Fibroblast of skin of left quadriceps (primary cell): ENCODE data around the gene EXOSC7.
"Not testable (repeated sequence)": the region's sequence is repeated elsewhere in the genome, so short reads cannot be mapped to it uniquely, and the experiment has no call there.

Experiments used
- DNase-seq, 2 experiments: peaks; one replicate each; pipeline ENCODE4 v3.0.0-alpha.2; 2013; ENCODE audit warnings: low read depth in 2 of 2

The EXOSC7 gene

DNA sequence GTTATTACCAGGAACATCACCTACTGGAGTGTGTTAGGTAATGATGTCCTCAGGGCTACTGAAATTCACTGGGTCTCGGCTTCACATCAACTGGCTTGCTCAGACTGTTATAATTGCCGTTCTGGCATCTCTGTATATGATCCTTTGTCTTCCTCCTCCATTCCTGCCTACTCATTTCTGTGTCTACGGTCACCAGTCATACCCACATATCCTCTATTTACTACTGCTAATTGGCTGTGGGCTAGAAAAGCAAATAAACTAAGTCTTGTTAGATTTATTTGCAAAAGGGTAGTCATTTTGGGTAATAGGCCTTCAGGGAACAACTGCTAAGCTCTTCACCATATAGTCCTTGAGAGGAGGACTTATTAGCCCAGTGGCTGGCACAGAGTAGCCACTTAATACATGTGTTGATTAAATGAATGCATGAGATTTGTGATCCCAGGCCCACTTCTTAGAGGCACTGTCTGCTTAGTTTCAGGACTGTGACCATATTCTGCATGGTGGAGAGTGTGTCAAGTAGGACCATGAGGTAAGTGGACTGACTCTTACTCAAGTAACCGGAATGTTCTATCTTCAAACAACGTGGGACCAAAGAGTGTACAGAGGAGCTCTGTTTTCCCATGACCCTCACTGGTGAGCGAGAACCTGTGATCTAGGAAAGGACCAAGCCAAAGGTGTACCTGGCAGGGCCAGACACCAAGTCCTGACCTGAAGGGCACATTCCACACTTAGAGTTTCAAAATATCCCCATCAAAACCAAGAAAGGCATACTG lies 13.2 kb upstream of the EXOSC7 start:
- no peak for DNase-seq

DNA sequence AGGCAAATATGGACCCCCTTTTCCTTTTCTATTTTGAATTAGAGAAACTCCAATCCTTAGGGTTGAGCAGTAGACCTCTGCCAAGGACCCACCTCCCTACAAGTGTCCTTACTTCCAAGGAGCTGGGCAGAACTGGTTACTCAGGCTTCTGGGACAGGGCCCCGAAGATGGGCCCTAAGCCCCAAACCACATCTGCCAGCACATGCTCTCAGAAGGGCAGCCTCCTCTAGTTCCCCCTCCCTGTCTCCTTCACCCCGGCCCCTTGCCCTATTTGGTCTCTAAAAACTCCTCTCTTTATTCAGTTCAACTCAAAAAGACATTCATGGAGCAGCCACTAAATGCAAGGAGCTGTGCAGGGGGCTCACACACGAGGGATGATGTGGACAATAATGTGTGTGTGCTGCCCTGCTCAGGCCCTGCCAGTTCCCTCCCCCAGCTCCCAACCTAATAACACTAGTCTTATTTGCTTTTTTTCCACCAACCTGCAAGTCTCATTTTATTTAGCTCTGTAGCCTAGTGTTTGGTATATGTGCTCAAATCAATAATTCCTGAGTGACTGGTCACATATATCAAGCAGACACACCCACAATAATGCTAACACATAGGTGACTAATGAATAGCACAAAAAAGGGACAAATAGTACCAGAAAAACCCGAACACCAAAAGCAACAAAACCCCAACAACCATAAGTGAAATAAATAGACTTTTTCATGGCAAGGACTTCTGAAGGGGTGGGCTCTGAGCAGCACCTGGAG lies 12.3 kb upstream of the EXOSC7 start:
- no peak for DNase-seq

DNA sequence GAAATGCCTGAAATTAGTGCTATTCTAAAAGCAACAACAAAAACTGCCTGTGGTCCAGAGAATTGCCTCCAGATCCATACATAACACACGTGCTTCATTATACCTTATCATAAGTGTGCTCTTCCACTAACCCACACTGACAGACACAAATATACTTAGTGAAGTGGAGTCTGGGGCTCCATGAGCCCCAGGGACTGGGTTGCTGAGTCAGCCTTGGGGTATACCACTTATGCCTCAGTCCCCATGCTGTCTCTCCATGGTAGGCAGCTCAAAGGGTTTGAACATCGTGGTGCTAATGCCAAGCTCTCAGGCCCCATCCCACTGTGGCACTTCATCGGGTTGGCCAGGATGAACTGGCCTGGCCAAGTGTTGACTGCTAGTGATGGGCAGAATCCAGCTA lies 10.9 kb upstream of the EXOSC7 start:
- DNase-seq = no peak

DNA sequence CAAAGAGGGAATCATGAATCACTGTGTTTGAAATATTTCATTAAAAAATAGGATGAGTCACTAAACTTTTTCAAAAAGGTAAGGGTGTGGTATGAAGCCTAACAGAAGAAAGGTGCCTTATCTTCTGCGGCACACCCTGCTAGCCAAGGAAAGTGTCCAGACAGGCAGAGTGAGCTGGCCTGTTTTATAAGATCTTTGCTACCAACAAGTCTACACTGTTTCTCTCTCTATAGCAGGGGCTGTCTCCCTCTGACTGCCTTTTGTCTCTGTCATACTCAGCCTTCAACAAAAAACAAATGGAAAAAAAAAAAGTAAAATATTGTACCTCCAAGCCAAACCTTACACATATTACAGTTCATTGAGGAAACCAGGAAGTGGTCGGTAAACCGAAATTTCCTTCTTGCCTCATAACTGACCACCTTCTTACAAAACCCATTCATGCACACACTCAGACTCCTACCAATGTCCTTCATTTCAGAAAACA lies 9.2 kb upstream of the EXOSC7 start:
- no peak for DNase-seq

DNA sequence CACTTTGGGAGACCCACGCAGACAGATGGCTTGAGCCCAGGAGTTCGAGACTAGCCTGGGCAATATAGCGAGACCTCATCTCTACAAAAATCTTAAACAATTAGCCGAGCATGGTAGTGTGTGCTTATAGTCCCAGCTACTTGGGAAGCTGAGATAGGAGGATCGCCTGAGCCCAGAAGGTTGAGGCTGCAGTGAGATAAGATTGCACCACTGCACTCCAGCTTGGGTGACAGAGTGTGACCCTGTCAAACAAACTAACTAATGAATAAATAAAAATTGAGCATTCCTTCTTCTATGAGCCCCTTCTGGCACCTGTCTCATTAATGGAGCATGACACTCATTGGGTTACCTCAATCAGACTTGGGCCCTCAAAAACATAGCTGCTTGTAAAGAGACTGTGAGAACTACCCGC lies 7.6 kb upstream of the EXOSC7 start:
- DNase-seq = no peak

DNA sequence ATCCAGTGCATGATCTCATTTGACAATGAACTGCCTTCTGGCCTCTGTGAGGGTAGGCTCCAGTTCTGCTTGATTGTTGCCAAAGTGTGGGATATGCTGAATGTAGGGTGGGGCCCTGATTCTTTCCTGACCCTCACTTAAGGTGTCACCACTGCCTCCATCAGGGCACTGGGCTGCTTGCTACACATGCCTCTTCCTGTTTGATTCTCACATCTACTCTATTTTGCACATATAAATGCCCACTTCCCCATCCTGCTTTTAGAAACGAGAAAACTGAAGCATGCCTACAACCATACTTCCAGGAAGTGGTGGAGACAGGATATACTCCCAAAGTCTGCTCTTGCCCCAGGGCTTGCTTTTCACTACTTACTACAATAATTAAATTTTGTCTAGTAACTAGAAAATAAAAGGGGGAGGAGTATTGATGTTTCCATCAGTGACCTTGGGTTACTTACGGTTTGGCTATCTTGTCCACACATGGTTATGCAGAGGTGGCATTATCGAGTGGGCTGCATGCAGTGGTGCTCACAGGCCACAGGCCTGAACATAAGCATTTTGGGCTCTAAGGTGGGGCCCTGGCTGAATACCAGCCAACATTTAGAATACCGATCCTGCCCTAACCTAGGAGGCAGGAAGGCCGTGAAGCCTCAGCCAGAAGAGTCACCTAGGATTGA lies 6.8 kb upstream of the EXOSC7 start:
- no peak for DNase-seq

DNA sequence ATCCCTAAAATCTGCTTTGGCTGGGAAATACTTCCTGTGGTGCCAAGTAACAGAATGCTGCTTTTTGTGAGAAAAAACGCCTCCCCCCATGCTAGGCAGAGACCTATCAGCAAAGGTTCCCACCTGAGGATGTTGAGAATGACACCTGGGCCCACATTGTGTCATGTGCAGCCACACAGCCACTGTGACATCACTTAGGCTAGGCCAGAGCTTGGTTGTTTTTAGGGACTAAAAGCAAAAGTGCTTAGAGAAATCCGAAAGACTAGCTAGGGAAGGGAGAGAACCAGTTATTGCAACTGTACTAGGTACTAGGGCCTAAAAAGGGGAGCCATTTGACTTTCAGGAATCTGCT lies 6.2 kb upstream of the EXOSC7 start:
- DNase-seq = no peak

DNA sequence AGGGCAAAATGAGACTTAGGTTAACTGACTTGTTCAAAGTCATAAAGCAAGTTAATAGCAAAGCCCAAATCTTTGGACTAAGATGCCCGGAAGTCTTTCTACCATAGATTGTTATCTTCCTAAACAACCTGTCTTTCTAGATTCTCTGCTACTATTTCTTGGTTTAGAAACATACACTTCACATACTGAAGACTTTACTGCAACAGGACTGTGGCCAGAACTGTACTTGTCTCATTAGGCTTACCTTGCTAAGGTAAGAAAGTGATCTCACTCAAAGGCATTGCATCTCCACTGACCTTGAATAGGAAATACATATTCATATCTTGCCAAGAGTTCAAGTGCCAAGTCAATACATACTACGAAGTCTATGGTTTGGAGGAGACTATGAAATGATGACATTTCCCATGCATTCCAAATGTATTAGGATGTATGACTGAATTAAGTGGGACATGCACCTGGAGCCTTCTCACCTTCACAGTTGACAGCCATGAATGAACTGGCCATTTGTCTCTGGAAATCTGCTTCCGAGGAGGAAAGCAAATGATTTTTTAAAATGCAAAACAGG lies 5.0 kb upstream of the EXOSC7 start:
- no peak for DNase-seq

DNA sequence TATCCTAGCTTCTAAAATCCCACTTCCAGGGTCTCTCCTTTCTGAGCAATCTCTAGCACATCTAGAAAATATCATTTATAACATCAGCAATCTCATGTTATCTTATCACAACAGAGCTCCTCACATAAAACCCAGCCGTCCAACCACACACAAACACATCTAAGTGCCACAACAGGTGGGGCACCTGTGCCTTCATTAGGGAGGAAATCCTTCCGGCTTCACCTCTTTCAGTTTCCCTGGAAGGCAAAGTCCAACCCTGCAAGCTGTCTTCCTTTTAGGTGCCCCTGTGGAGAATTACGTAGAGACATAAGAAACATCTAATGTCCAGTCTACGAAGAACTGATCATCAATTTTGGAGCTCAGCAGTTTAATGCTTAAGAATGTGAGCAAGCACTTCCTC lies 1.6 kb upstream of the EXOSC7 start:
- DNase-seq = no peak

DNA sequence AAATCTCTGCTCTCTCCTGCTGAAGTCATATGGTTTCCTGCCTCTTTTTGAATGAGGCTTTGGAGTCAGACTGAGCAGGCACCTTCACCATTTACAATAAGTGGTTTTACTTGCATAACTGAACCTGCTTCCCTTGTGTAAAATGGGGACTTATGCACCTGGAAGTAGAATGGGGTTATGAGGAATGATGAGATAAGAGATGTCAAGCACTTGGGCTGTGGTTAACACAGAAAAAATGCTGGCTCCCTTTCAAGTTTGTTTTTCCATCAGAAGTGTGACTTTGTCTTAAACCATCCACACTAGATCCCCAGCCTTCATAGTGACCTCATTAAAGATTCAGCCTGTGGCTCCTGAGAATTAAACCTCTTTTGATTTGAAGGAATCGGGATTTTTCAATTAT lies 5.2 kb downstream of the EXOSC7 start:
- DNase-seq = no peak

DNA sequence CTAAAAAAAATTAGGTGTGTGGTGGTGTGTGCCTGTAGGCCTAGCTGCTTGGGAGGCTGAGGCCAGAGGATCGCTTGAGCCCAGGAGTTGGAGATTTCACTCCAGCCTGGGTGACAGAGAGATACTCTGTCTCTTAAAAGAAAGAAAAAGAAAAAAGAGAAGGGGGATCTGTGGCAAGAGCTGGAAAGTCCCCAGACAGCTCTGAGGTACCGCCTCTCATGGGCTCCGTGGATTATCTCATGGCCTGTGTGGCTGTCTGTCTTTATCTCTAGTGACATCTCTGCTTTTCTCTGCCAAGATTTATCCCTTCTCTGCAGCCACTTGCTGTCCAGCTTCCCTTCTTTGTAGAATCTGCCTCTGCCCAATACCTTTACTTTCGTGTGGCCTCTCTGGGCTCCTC lies 5.7 kb downstream of the EXOSC7 start:
- no peak for DNase-seq

DNA sequence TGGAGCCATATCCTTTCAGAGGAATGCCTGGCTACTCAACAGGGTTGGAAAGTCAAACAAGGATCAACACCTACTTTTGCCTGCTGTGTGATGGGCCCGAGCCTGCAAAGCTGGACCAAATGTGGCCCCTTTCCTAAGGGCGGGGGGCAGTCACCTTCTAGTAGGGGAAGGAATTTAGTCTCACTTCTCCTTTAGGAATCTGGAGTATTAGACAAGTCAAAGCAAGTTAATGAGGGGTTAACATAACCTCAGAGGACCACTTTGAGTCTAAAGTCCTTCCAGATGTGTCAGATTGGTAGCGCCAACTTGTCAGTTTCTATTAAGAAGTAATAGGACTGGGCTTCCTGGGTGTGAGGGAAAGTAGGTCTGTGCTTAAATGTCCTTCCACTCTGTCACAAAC lies 6.8 kb downstream of the EXOSC7 start:
- DNase-seq = no peak

DNA sequence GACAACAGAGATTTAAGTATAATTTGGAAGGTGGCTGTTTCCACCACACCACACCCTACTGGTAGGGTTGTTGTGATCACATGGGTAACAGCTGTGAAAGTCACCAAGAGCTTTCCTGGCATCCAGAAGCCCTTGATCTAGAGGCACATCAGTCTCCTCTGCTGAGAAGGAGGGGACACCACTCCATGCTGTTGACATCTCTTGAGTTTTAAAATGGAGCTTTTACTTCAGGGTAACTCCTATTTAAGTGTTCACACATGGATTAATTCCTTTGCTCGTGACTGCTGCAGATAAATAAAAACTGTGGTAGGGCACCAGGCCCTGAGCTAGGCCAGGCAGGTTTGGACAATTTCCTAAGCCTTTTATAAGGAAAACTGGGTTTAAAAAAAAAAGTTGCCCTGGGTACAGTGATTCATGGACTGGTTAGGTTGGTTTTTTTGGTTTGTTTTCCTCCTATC lies 7.5 kb downstream of the EXOSC7 start:
- no peak for DNase-seq

DNA sequence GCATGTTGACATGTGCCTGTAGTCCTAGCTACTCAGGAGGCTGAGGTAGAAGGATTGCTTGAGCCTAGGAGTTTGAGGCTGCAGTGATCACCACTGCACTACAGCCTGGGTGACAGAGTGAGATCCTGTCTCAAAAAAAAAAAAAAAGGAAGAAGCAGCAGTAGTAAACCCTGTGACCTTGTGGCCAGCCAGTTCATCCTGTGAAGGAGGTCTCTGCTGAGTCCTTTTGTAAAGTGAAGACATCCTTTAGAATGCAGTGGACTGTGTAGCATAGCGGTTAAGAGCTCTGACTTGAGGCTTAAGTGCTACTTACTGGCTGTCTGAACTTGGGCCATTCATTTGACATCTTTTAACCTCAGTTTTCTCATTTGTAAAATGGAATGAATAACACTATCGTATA lies 8.3 kb downstream of the EXOSC7 start:
- no peak for DNase-seq

DNA sequence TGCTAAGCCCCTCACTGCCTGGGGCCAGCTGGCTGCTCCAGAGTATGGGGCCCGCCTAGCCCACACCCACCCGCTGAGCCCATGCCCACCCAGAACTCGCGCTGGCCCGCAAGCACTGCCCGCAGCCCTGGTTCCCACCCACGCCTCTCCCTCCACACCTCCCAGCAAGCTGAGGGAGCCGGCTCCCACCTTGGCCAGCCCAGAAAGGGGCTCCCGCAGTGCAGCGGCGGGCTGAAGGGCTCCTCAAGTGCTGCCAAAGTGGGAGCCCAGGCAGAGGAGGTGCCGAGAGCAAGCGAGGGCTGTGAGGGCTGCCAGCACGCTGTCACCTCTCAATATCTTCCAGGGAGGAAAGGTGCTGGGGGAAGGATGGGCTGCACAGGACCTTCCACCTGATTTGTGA lies 10.3 kb downstream of the EXOSC7 start:
- DNase-seq = not testable (repeated sequence)

DNA sequence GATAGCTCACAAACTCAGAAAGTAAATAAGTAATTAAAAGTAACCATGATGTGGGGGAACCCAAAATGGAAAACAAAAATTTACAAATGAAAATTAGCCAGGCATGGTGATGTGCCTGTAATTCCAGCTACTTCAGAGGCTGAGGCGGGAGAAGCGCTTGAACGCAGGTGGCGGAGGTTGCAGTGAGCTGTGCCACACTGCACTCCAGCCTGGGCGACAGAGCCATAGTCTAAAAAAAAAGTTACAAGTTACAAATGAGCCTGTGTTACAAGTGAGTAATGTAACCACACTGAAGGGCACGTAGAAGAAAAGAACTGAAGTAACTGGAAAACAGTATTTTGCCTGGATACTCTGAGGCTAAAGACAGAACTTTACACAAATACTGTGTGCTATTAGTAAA lies 11.3 kb downstream of the EXOSC7 start:
- no peak for DNase-seq

DNA sequence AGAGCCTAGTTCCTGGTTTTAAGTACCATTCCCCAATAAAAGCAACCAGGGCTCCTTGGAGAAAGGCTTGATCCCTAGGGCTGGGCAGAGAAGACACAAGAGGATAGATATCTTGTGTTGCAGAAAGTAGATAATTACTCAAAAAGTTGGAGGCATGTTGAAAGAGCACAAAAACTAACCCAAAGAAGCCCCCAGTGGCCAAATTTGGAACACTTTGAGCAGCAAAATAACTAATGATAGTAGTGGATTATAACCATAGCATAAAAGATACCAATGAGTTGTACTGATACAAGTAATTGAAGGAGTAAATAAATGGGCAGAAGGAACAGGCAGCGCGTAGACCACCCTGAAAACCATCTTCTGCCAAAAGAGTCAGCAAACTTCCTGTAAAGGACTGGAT lies 12.0 kb downstream of the EXOSC7 start:
- no peak for DNase-seq

DNA sequence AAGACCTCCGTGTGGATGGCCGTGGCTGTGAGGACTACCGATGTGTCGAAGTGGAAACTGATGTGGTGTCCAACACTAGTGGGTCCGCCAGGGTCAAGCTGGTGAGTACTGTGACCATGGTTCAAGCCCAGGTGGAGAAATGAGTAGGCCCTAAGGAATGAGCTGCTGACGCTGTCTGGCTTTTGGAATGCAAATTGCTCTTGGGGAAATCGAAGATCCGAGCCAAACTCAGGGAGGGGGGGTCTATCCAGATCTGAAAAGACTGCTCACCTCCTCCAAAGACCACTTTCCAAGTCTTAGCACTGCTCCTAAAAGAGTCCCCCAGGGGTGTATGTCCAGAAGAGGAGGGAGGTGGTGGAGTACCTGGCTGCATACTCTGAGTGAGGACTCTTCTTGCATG lies 13.1 kb downstream of the EXOSC7 start:
- DNase-seq = no peak

DNA sequence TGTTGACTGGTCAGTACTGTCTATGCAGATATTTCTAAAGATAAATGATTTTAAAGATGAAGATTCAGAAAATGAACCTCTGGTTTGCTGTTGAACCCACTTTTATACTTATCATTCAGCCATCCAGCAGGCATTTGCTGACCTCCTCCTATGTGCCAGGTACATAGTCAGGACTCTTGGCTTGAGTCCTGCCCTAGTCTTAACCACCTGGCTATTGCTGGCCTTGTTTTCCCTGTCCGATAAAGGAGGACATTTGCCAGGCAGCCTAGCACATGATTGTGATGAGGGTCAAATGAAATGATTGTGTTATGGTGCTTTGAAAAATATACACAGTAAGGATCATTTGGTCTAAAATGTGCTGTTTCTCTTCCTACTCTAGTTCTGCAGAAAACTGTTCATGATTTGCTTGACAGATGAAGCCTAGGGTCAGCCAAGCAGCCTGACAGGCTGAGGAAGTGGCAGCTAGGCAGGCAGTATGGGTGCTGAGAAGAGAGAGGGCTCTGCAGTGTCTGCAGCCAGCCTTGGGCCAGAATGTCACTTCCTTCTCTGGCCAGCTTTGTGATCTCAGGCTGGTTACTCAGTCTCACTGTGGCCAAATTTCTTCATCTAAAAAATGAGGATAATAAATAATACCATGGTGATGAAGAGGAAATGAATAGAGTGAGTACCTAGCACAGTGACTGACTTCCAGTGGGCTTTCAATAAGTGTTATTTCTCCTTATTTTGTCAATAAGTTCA lies 13.8 kb downstream of the EXOSC7 start:
- DNase-seq = no peak

DNA sequence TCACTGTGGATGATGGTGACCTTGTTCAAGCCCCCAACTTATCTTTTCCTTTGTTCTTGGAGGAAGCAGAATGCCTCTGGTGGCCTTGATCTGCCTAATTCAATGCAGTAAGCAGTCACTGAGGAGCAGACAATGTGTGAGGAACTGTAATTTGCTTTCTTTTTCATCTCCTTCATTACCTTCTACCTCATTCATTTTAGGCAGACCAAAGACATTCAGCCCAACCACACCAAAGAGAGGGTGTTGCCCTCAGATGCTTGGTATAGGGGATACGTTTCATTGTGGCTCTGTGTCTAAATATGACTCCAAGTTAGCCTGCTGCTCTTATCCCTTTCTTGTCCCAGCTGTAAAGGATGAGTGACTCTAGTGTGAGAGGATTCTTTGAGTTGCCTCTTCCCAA lies 15.3 kb downstream of the EXOSC7 start:
- no peak for DNase-seq

DNA sequence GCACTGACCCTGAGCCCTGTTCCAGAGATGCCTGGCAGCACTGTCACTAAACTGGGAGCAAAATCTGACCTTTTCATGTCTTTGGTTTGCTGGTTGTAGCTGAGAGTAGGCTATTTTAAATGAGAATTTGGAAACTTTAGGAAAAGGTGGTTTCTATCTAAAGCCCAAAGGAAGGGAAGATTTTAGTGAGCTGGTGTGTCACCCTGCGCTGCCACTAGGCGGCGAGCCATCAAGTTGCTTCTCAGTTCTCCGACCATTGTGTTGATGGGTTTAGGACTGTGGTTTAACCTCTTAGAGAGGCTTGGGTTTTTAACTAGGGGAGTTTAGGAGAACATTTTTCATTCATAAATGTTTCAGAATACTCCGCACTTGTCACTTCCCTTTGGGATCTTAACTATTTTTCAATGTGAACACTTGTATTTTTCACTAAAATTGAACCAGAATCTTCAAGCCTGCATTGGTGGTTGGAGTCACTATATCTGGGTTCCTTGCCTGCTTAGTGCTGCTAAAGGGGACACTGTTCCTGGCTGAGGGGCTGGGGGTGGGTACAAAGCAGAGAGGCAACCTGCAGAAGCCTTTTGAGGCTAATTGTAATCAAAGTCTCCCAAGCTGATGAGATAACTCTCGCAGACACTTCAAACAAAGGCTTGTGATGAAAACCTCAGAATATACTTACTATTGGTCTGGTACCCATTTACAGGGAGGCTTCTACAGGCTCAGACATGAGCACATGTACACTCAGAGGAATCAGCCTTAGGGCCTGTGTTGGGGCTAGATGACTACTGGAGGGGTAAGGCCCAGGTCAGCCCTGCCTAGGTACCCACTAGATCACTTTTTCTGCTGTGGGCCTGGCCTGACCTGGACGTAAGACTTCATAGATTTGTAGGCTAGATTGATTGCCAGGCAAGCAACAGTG lies 16.8 kb downstream of the EXOSC7 start:
- no peak for DNase-seq
